Measurements from ENCODE around the gene GAN.

Gene GAN

GRCh38 chr16:81273223-81273950 is 41.4 kb upstream of the GAN start:
- Histone ChIP-seq H2BK15ac (replicated peaks; ENCODE audit: low read depth) (no peak overlapping the region), H3K23ac (ENCODE audit: low read length) (no peak overlapping the region), H3K4me3 (ENCODE audit: low read length) (no peak overlapping the region), H2BK120ac (ENCODE audit: low read depth, low read length) (no peak overlapping the region), H3K4me2 (ENCODE audit: low read length) (no peak overlapping the region), H3K27ac (ENCODE audit: low read depth, low read length) (no peak overlapping the region), H3K36me3 (ENCODE audit: control insufficient read depth, insufficient read depth, low read length) (no peaks in the 10 kb centered on the region), H3K79me2 (ENCODE audit: control insufficient read depth, insufficient read depth, low read length) (no peaks in the 10 kb centered on the region), H3K18ac (ENCODE audit: low read length) (no peak overlapping the region), H3K79me1 (ENCODE audit: low read length) (no peaks in the 10 kb centered on the region), H2BK5ac (ENCODE audit: low read length) (no peak overlapping the region), H3K56ac (ENCODE audit: low read length) (no peak overlapping the region), H3K4ac (ENCODE audit: low read depth, low read length) (no peak overlapping the region), H2AK5ac (ENCODE audit: low read length) (no peak overlapping the region), H3K27me3 (ENCODE audit: insufficient read depth, low read length, poor library complexity) (no peaks in the 10 kb centered on the region), H3K9ac (ENCODE audit: low read length) (no peak overlapping the region), H4K5ac (ENCODE audit: low read length) (no peak overlapping the region), H4K8ac (ENCODE audit: low read depth, low read length) (no peak overlapping the region), H3K4me1 (ENCODE audit: control insufficient read depth, low read depth, low read length) (no peaks in the 10 kb centered on the region)
- no peak for DNase-seq
- WGBS (ENCODE audit: extremely low coverage, insufficient coverage, low lambda C conversion rate) = no CpG with 5 or more reads among the region's 10 CpGs

- Histone ChIP-seq H2BK120ac (ENCODE audit: low read depth, low read length) (no peak overlapping the region), H3K36me3 (ENCODE audit: control insufficient read depth, insufficient read depth, low read length) (no peaks in the 10 kb centered on the region), H3K23ac (ENCODE audit: low read length) (no peak overlapping the region), H4K8ac (ENCODE audit: low read depth, low read length) (no peak overlapping the region), H3K27me3 (ENCODE audit: insufficient read depth, low read length, poor library complexity) (no peaks in the 10 kb centered on the region), H3K18ac (ENCODE audit: low read length) (no peak overlapping the region), H4K5ac (ENCODE audit: low read length) (no peak overlapping the region), H3K9ac (ENCODE audit: low read length) (no peak overlapping the region), H3K4me1 (ENCODE audit: control insufficient read depth, low read depth, low read length) (no peaks in the 10 kb centered on the region), H3K56ac (ENCODE audit: low read length) (no peak overlapping the region), H3K27ac (ENCODE audit: low read depth, low read length) (no peak overlapping the region), H2BK5ac (ENCODE audit: low read length) (no peak overlapping the region), H3K79me1 (ENCODE audit: low read length) (no peaks in the 10 kb centered on the region), H3K4me2 (ENCODE audit: low read length) (no peak overlapping the region), H2AK5ac (ENCODE audit: low read length) (no peak overlapping the region), H3K4me3 (ENCODE audit: low read length) (no peak overlapping the region), H2BK15ac (replicated peaks; ENCODE audit: low read depth) (no peak overlapping the region), H3K79me2 (ENCODE audit: control insufficient read depth, insufficient read depth, low read length) (no peaks in the 10 kb centered on the region), H3K4ac (ENCODE audit: low read depth, low read length) (no peak overlapping the region)
- WGBS (ENCODE audit: extremely low coverage, insufficient coverage, low lambda C conversion rate) = no CpG with 5 or more reads among the region's 9 CpGs
- DNase-seq = no peak
These were observed 39.7 kb upstream of the GAN start for GRCh38 chr16:81275064-81275532.

GRCh38 chr16:81275795-81276194 is 39.0 kb upstream of the GAN start:
- H3K79me2 ChIP-seq (ENCODE audit: control insufficient read depth, insufficient read depth, low read length) = no peaks in the 10 kb centered on the region
- H2BK5ac ChIP-seq (ENCODE audit: low read length) = no peak overlapping the region
- H3K79me1 ChIP-seq (ENCODE audit: low read length) = no peaks in the 10 kb centered on the region
- H3K4me2 ChIP-seq (ENCODE audit: low read length) = no peak overlapping the region
- H2AK5ac ChIP-seq (ENCODE audit: low read length) = no peak overlapping the region
- H3K27ac ChIP-seq (ENCODE audit: low read depth, low read length) = no peak overlapping the region
- H3K4me3 ChIP-seq (ENCODE audit: low read length) = no peak overlapping the region
- H3K9ac ChIP-seq (ENCODE audit: low read length) = no peak overlapping the region
- H3K27me3 ChIP-seq (ENCODE audit: insufficient read depth, low read length, poor library complexity) = no peaks in the 10 kb centered on the region
- no peak overlapping the region for H4K5ac ChIP-seq (ENCODE audit: low read length)
- DNase-seq = no peak
- H3K56ac ChIP-seq (ENCODE audit: low read length) = no peak overlapping the region
- WGBS (ENCODE audit: extremely low coverage, insufficient coverage, low lambda C conversion rate) = no CpG with 5 or more reads among the region's 9 CpGs
- H2BK120ac ChIP-seq (ENCODE audit: low read depth, low read length) = no peak overlapping the region
- H3K18ac ChIP-seq (ENCODE audit: low read length) = no peak overlapping the region
- no peaks in the 10 kb centered on the region for H3K4me1 ChIP-seq (ENCODE audit: control insufficient read depth, low read depth, low read length)
- H3K23ac ChIP-seq (ENCODE audit: low read length) = no peak overlapping the region
- no peak overlapping the region for H4K8ac ChIP-seq (ENCODE audit: low read depth, low read length)
- no peak overlapping the region for H2BK15ac ChIP-seq (replicated peaks; ENCODE audit: low read depth)
- no peak overlapping the region for H3K4ac ChIP-seq (ENCODE audit: low read depth, low read length)
- no peaks in the 10 kb centered on the region for H3K36me3 ChIP-seq (ENCODE audit: control insufficient read depth, insufficient read depth, low read length)

GRCh38 chr16:81276323-81276722 is 38.4 kb upstream of the GAN start:
- H2BK120ac ChIP-seq (ENCODE audit: low read depth, low read length) = no peak overlapping the region
- WGBS (ENCODE audit: extremely low coverage, insufficient coverage, low lambda C conversion rate) = no CpG with 5 or more reads among the region's 3 CpGs
- H4K8ac ChIP-seq (ENCODE audit: low read depth, low read length) = no peak overlapping the region
- H3K79me1 ChIP-seq (ENCODE audit: low read length) = no peaks in the 10 kb centered on the region
- no peaks in the 10 kb centered on the region for H3K4me1 ChIP-seq (ENCODE audit: control insufficient read depth, low read depth, low read length)
- H3K23ac ChIP-seq (ENCODE audit: low read length) = no peak overlapping the region
- no peak for DNase-seq
- H3K4me3 ChIP-seq (ENCODE audit: low read length) = no peak overlapping the region
- H4K5ac ChIP-seq (ENCODE audit: low read length) = no peak overlapping the region
- no peaks in the 10 kb centered on the region for H3K36me3 ChIP-seq (ENCODE audit: control insufficient read depth, insufficient read depth, low read length)
- H3K27ac ChIP-seq (ENCODE audit: low read depth, low read length) = no peak overlapping the region
- no peak overlapping the region for H3K18ac ChIP-seq (ENCODE audit: low read length)
- H3K9ac ChIP-seq (ENCODE audit: low read length) = no peak overlapping the region
- H2AK5ac ChIP-seq (ENCODE audit: low read length) = no peak overlapping the region
- H3K27me3 ChIP-seq (ENCODE audit: insufficient read depth, low read length, poor library complexity) = no peaks in the 10 kb centered on the region
- H2BK5ac ChIP-seq (ENCODE audit: low read length) = no peak overlapping the region
- no peak overlapping the region for H2BK15ac ChIP-seq (replicated peaks; ENCODE audit: low read depth)
- H3K79me2 ChIP-seq (ENCODE audit: control insufficient read depth, insufficient read depth, low read length) = no peaks in the 10 kb centered on the region
- no peak overlapping the region for H3K4me2 ChIP-seq (ENCODE audit: low read length)
- H3K56ac ChIP-seq (ENCODE audit: low read length) = no peak overlapping the region
- H3K4ac ChIP-seq (ENCODE audit: low read depth, low read length) = no peak overlapping the region

- no peak for DNase-seq
- no peak overlapping the region for H3K4me2 ChIP-seq (ENCODE audit: low read length)
- H4K8ac ChIP-seq (ENCODE audit: low read depth, low read length) = no peak overlapping the region
- no peak overlapping the region for H2BK5ac ChIP-seq (ENCODE audit: low read length)
- no peak overlapping the region for H2AK5ac ChIP-seq (ENCODE audit: low read length)
- no peak overlapping the region for H3K23ac ChIP-seq (ENCODE audit: low read length)
- no peaks in the 10 kb centered on the region for H3K27me3 ChIP-seq (ENCODE audit: insufficient read depth, low read length, poor library complexity)
- H4K5ac ChIP-seq (ENCODE audit: low read length) = no peak overlapping the region
- H3K4me1 ChIP-seq (ENCODE audit: control insufficient read depth, low read depth, low read length) = no peaks in the 10 kb centered on the region
- no peaks in the 10 kb centered on the region for H3K79me2 ChIP-seq (ENCODE audit: control insufficient read depth, insufficient read depth, low read length)
- no CpG with 5 or more reads among the region's 6 CpGs for WGBS (ENCODE audit: extremely low coverage, insufficient coverage, low lambda C conversion rate)
- H3K9ac ChIP-seq (ENCODE audit: low read length) = no peak overlapping the region
- H3K36me3 ChIP-seq (ENCODE audit: control insufficient read depth, insufficient read depth, low read length) = no peaks in the 10 kb centered on the region
- H3K18ac ChIP-seq (ENCODE audit: low read length) = no peak overlapping the region
- no peak overlapping the region for H3K56ac ChIP-seq (ENCODE audit: low read length)
- H3K4me3 ChIP-seq (ENCODE audit: low read length) = no peak overlapping the region
- H2BK15ac ChIP-seq (replicated peaks; ENCODE audit: low read depth) = no peak overlapping the region
- no peak overlapping the region for H3K27ac ChIP-seq (ENCODE audit: low read depth, low read length)
- no peaks in the 10 kb centered on the region for H3K79me1 ChIP-seq (ENCODE audit: low read length)
- H3K4ac ChIP-seq (ENCODE audit: low read depth, low read length) = no peak overlapping the region
- H2BK120ac ChIP-seq (ENCODE audit: low read depth, low read length) = no peak overlapping the region
These were observed 37.2 kb upstream of the GAN start for GRCh38 chr16:81277541-81278080.

GRCh38 chr16:81278526-81278925 is 36.2 kb upstream of the GAN start:
- WGBS (ENCODE audit: extremely low coverage, insufficient coverage, low lambda C conversion rate) = no CpG with 5 or more reads among the region's 4 CpGs
- Histone ChIP-seq H4K8ac (ENCODE audit: low read depth, low read length) (no peak overlapping the region), H3K27ac (ENCODE audit: low read depth, low read length) (no peak overlapping the region)

More at GRCh38 chr16:81278526-81278925, 36.2 kb upstream of the GAN start:
- no peak overlapping the region for H3K4ac ChIP-seq (ENCODE audit: low read depth, low read length)
- no peaks in the 10 kb centered on the region for H3K79me1 ChIP-seq (ENCODE audit: low read length)
- no peak for DNase-seq
- H3K9ac ChIP-seq (ENCODE audit: low read length) = no peak overlapping the region
- H3K4me1 ChIP-seq (ENCODE audit: control insufficient read depth, low read depth, low read length) = no peaks in the 10 kb centered on the region
- H2BK15ac ChIP-seq (replicated peaks; ENCODE audit: low read depth) = no peak overlapping the region
- H3K4me3 ChIP-seq (ENCODE audit: low read length) = no peak overlapping the region
- H3K4me2 ChIP-seq (ENCODE audit: low read length) = no peak overlapping the region
- no peaks in the 10 kb centered on the region for H3K79me2 ChIP-seq (ENCODE audit: control insufficient read depth, insufficient read depth, low read length)
- no peak overlapping the region for H2BK5ac ChIP-seq (ENCODE audit: low read length)
- no peak overlapping the region for H2AK5ac ChIP-seq (ENCODE audit: low read length)
- H4K5ac ChIP-seq (ENCODE audit: low read length) = no peak overlapping the region
- H3K36me3 ChIP-seq (ENCODE audit: control insufficient read depth, insufficient read depth, low read length) = no peaks in the 10 kb centered on the region
- H3K18ac ChIP-seq (ENCODE audit: low read length) = no peak overlapping the region
- H3K27me3 ChIP-seq (ENCODE audit: insufficient read depth, low read length, poor library complexity) = no peaks in the 10 kb centered on the region
- no peak overlapping the region for H3K56ac ChIP-seq (ENCODE audit: low read length)
- no peak overlapping the region for H2BK120ac ChIP-seq (ENCODE audit: low read depth, low read length)
- no peak overlapping the region for H3K23ac ChIP-seq (ENCODE audit: low read length)

Measured in mesendoderm (in vitro differentiated cells).